Activated naive CD8-positive, alpha-beta T cell treated with anti-CD3 and anti-CD28 coated beads for 36 hours (primary cell): Measurements from ENCODE around the gene JCHAIN. TPM values are rescaled to one million over a fixed set of nuclear protein-coding genes. Genes with fewer than 3 reads are reported as not detected.

Experiments
- total RNA-seq, 2 experiments: library from RNA; stranded (reverse); gene quantifications; one replicate each; pipeline ENCODE4 v1.2.3, GENCODE V29; 2021

Gene JCHAIN
- total RNA-seq, 2 experiments from 2014 or later = not detected

Other genes with a start within 250 kb of the JCHAIN start
- not detected for gene MUC7, start 194.3 kb downstream of the JCHAIN start, total RNA-seq
- gene AMTN, start 147.9 kb downstream of the JCHAIN start, total RNA-seq = not detected
- not detected for gene AMBN, start 74.3 kb downstream of the JCHAIN start, total RNA-seq
- gene ENAM, start 37.8 kb downstream of the JCHAIN start, total RNA-seq = not detected
- gene UTP3, start 22.0 kb upstream of the JCHAIN start, total RNA-seq = 10 to 100 TPM; 46.9 to 49.7 TPM
- gene RUFY3, start 55.5 kb upstream of the JCHAIN start, total RNA-seq = 10 to 100 TPM; 10.1 to 11.3 TPM
- 100 to 1,000 TPM; 118 to 122 TPM for gene GRSF1, start 173.4 kb upstream of the JCHAIN start, total RNA-seq
- gene MOB1B, start 235.9 kb upstream of the JCHAIN start, total RNA-seq = 10 to 100 TPM; 19.0 to 19.7 TPM